Muscle layer of duodenum (tissue), 2 donors: ENCODE results near the gene DTNBP1.

Source experiments
- H3K27ac ChIP-seq: one replicate; pipeline ENCODE4 v1.7.0; 2013; ENCODE audit warnings: mild to moderate bottlenecking, low read length
- H3K27me3 ChIP-seq: one replicate; pipeline ENCODE4 v1.7.0; 2013; ENCODE audit warnings: low read depth, mild to moderate bottlenecking, control low read depth, low read length
- H3K36me3 ChIP-seq, 2 donors: one replicate each; pipeline ENCODE4 v1.7.0; 2013; ENCODE audit warnings: low read length in 2 of 2, control low read depth in 1 of 2, mild to moderate bottlenecking in 1 of 2; ENCODE audit not compliant: insufficient read depth in 2 of 2, control insufficient read depth in 1 of 2
- H3K4me1 ChIP-seq, 2 donors: one replicate each; pipeline ENCODE4 v1.7.0; 2013; ENCODE audit warnings: low read length in 2 of 2, mild to moderate bottlenecking in 2 of 2, control low read depth in 1 of 2, moderate library complexity in 1 of 2; ENCODE audit not compliant: insufficient read depth in 2 of 2, control insufficient read depth in 1 of 2
- H3K4me3 ChIP-seq, 2 donors: one replicate each; pipeline ENCODE4 v1.7.0; 2013; ENCODE audit warnings: low read length in 2 of 2, low read depth in 1 of 2, mild to moderate bottlenecking in 1 of 2
- H3K9me3 ChIP-seq, 2 donors: one replicate each; pipeline ENCODE4 v1.7.0; 2013; ENCODE audit warnings: low read length in 2 of 2, control low read depth in 1 of 2, mild to moderate bottlenecking in 1 of 2; ENCODE audit not compliant: control insufficient read depth in 1 of 2
- donor health status: healthy.

The DTNBP1 gene

GRCh38 chr6:15570171-15570570 is 92.7 kb downstream of the DTNBP1 start:
- peaks cover 0 to 6% of the 10 kb centered on the region in 2 donors for H3K4me1 ChIP-seq
- no peaks in the 10 kb centered on the region for H3K27me3 ChIP-seq
- no peak overlapping the region for H3K27ac ChIP-seq
- no peaks in the 10 kb centered on the region for H3K9me3 ChIP-seq
- no peak overlapping the region for H3K4me3 ChIP-seq
- H3K36me3 ChIP-seq = no peaks in the 10 kb centered on the region

GRCh38 chr6:15569035-15569995 is 93.5 kb downstream of the DTNBP1 start:
- no peak overlapping the region for H3K27ac ChIP-seq
- no peak overlapping the region for H3K4me3 ChIP-seq
- H3K27me3 ChIP-seq = no peaks in the 10 kb centered on the region
- no peaks in the 10 kb centered on the region for H3K36me3 ChIP-seq
- H3K4me1 ChIP-seq = no peaks in the 10 kb centered on the region
- no peaks in the 10 kb centered on the region for H3K9me3 ChIP-seq

DNA sequence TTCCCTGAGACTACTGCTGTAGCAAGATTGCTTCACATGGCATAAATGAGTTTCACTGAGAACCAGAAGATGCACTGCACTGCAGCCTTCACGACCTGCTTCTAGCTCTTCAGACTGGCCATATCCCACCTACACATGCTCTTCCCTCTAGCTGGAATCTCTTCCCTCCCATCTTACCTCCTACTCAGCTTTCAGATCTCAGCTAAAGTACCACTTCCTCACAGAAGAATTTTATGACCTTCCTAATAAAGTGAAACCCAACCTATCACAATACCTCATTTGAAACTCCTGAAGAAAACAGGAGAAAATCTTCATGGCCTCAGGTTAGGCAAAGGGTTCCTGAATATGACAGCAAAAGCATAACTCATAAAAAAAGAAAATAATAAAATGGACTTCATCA is 99.9 kb downstream of the DTNBP1 start:
- no peaks in the 10 kb centered on the region for H3K36me3 ChIP-seq
- no peak overlapping the region for H3K4me3 ChIP-seq
- H3K27me3 ChIP-seq = no peaks in the 10 kb centered on the region
- peaks cover 0 to 3% of the 10 kb centered on the region in 2 donors for H3K4me1 ChIP-seq
- H3K9me3 ChIP-seq = no peaks in the 10 kb centered on the region
- H3K27ac ChIP-seq = no peak overlapping the region

- Histone ChIP-seq H3K27me3 (no peaks in the 10 kb centered on the region), H3K4me1 (peaks cover 0 to 3% of the 10 kb centered on the region in 2 donors), H3K4me3 (no peak overlapping the region), H3K9me3 (no peaks in the 10 kb centered on the region), H3K27ac (no peak overlapping the region), H3K36me3 (no peaks in the 10 kb centered on the region)
These were observed 101.2 kb downstream of the DTNBP1 start for GRCh38 chr6:15561447-15562199.

GRCh38 chr6:15560713-15561112 is 102.1 kb downstream of the DTNBP1 start:
- no peaks in the 10 kb centered on the region for H3K9me3 ChIP-seq
- H3K36me3 ChIP-seq = no peaks in the 10 kb centered on the region
- H3K27ac ChIP-seq = no peak overlapping the region
- no peak overlapping the region for H3K4me3 ChIP-seq
- H3K27me3 ChIP-seq = no peaks in the 10 kb centered on the region
- H3K4me1 ChIP-seq = peaks cover 0 to 3% of the 10 kb centered on the region in 2 donors

- no peak overlapping the region for H3K27ac ChIP-seq
- no peaks in the 10 kb centered on the region for H3K9me3 ChIP-seq
- H3K4me3 ChIP-seq = no peak overlapping the region
- peaks cover 0 to 3% of the 10 kb centered on the region in 2 donors for H3K4me1 ChIP-seq
- H3K27me3 ChIP-seq = no peaks in the 10 kb centered on the region
- no peaks in the 10 kb centered on the region for H3K36me3 ChIP-seq
These were observed 105.7 kb downstream of the DTNBP1 start for GRCh38 chr6:15557174-15557573.

DNA sequence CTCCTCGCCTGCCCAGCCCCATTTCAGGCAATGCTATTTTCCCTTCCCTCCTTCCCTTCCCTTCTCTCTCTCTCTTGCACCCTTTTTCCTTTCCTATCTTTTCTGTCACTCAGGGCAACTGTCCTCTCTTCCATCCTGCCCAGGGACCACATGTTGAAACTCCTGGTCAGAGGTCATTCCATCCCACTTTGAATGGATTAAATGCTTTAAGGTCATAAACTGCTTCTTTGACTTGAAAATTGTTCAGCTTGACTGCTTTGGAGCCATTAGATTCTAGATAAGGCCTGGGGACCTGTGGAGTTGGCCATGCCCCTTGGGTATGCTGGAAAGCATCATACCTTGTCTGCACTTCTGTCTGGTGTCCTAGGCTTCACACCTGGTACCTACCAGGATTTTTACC is 106.1 kb downstream of the DTNBP1 start:
- H3K27ac ChIP-seq = no peak overlapping the region
- no peak overlapping the region for H3K4me3 ChIP-seq
- H3K27me3 ChIP-seq = no peaks in the 10 kb centered on the region
- H3K4me1 ChIP-seq = peaks cover 0 to 3% of the 10 kb centered on the region in 2 donors
- H3K36me3 ChIP-seq = no peaks in the 10 kb centered on the region
- H3K9me3 ChIP-seq = no peaks in the 10 kb centered on the region

DNA sequence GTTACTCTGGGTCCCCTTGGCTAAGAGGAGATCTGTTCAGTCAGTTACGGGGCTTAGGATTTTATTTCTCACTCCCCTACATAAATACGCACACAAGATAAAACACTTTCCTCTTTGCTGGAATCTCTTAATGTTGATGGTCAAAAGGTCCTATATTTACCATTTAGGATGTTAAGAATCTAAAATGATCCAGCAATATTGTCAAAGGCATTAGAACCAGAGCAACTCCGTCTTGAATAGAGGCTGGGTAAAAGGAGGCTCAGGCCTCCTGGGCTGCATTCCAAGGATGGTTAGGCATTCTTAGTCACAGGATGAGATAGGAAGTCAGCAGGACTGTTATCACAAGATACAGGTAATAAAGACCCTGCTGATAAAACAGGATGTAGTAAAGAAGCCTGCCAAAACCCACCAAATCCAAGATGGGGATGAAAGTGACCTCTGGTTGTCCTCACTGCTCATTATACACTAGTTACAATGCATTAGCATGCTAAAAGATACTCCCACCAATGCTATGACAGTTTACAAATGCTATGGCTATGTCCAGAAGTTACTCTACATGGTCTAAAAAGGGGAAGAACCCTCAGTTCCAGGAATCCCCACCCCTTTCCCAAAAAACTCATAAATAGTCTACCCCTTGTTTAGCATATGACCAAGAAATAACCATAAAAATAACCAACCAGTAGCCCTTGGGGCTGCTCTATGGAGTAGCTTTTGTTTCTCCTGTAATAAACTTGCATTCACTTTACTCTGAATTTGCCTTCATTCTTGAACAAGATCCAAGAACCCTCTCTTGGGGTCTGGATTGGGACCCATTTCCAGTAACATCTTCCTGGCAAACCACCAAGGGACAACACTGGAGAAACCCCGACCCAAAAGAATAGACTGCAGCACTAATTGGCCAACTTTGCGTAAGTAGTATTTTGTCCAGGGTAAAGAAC is 107.5 kb downstream of the DTNBP1 start:
- no peaks in the 10 kb centered on the region for H3K27me3 ChIP-seq
- H3K4me1 ChIP-seq = peaks cover 3 to 10% of the 10 kb centered on the region in 2 donors
- no peak overlapping the region for H3K27ac ChIP-seq
- H3K4me3 ChIP-seq = no peak overlapping the region
- no peaks in the 10 kb centered on the region for H3K9me3 ChIP-seq
- H3K36me3 ChIP-seq = no peaks in the 10 kb centered on the region

- Histone ChIP-seq H3K36me3 (no peaks in the 10 kb centered on the region), H3K4me1 (peaks cover 3 to 10% of the 10 kb centered on the region in 2 donors), H3K4me3 (no peak overlapping the region), H3K27ac (no peak overlapping the region), H3K9me3 (no peaks in the 10 kb centered on the region), H3K27me3 (no peaks in the 10 kb centered on the region)
These were observed 108.1 kb downstream of the DTNBP1 start for GRCh38 chr6:15554728-15555100.

GRCh38 chr6:15553736-15554294 is 109.0 kb downstream of the DTNBP1 start:
- H3K9me3 ChIP-seq = no peaks in the 10 kb centered on the region
- H3K27ac ChIP-seq = no peak overlapping the region
- H3K4me3 ChIP-seq = no peak overlapping the region
- no peaks in the 10 kb centered on the region for H3K27me3 ChIP-seq
- H3K36me3 ChIP-seq = no peaks in the 10 kb centered on the region
- H3K4me1 ChIP-seq = peaks cover 3 to 10% of the 10 kb centered on the region in 2 donors
